Stimulated activated CD8-positive, alpha-beta memory T cell treated with anti-CD3 and anti-CD28 coated beads, Interleukin-15, amount 100 ng/mL, for 1 hour (primary cell): ENCODE measurements around the gene NSL1.
"Not testable (repeated sequence)": the region's sequence is repeated elsewhere in the genome, so short reads cannot be mapped to it uniquely, and the experiment has no call there.

Source experiments
- DNase-seq: peaks from one replicate; pipeline ENCODE4 v3.0.0-alpha.2; 2020; ENCODE audit warnings: low read depth

NSL1 gene

GRCh38 chr1:212782422-212783154 is 9.0 kb downstream of the NSL1 start:
- no peak for DNase-seq

GRCh38 chr1:212781225-212781624 is 10.4 kb downstream of the NSL1 start:
- DNase-seq: no peak

GRCh38 chr1:212780759-212781158 is 10.8 kb downstream of the NSL1 start:
- no peak for DNase-seq

- DNase-seq: not testable (repeated sequence)
Measured at GRCh38 chr1:212779086-212779485, 12.5 kb downstream of the NSL1 start.

GRCh38 chr1:212777151-212777550 is 14.4 kb downstream of the NSL1 start:
- no peak for DNase-seq

- DNase-seq: no peak
Measured at GRCh38 chr1:212775241-212775640, 16.3 kb downstream of the NSL1 start.

GRCh38 chr1:212774584-212774983 is 17.0 kb downstream of the NSL1 start:
- DNase-seq: no peak

- no peak for DNase-seq
Measured at GRCh38 chr1:212773011-212773410, 18.6 kb downstream of the NSL1 start.

- DNase-seq: no peak
Measured at GRCh38 chr1:212771341-212771740, 20.2 kb downstream of the NSL1 start.

GRCh38 chr1:212769459-212770167 is 22.0 kb downstream of the NSL1 start:
- DNase-seq: no peak

- not testable (repeated sequence) for DNase-seq
Measured at GRCh38 chr1:212766825-212767224, 24.8 kb downstream of the NSL1 start.

GRCh38 chr1:212764718-212765281 is 26.8 kb downstream of the NSL1 start:
- DNase-seq: not testable (repeated sequence)

GRCh38 chr1:212762839-212763238 is 28.7 kb downstream of the NSL1 start:
- no peak for DNase-seq

GRCh38 chr1:212762234-212762633 is 29.3 kb downstream of the NSL1 start:
- DNase-seq: no peak

GRCh38 chr1:212760126-212760823 is 31.3 kb downstream of the NSL1 start:
- no peak for DNase-seq

GRCh38 chr1:212759683-212760082 is 31.9 kb downstream of the NSL1 start:
- DNase-seq: no peak

- no peak for DNase-seq
Measured at GRCh38 chr1:212754680-212755079, 36.9 kb downstream of the NSL1 start.

GRCh38 chr1:212754193-212754592 is 37.4 kb downstream of the NSL1 start:
- no peak for DNase-seq

- no peak for DNase-seq
Measured at GRCh38 chr1:212753749-212754148, 37.8 kb downstream of the NSL1 start.

- DNase-seq: no peak
Measured at GRCh38 chr1:212752934-212753497, 38.6 kb downstream of the NSL1 start.

GRCh38 chr1:212752252-212752933 is 39.2 kb downstream of the NSL1 start:
- no peak for DNase-seq
